Activated T-cell treated with anti-CD3 and anti-CD28 coated beads, Interleukin-2, amount 50 U/mL, for 1 hour (primary cell): ENCODE results near the gene MIS18A.
A peak's percentile ranks its signal among the peaks of the same experiment; 100 is the strongest.
"Not testable (repeated sequence)": the region's sequence is repeated elsewhere in the genome, so short reads cannot be mapped to it uniquely, and the experiment has no call there.

Source experiments
- DNase-seq: peaks from one replicate; pipeline ENCODE4 v3.0.0-alpha.2; 2020

The MIS18A gene

GRCh38 chr21:32278518-32279376, at the start of gene MIS18A:
Gene MIS18A (minus strand): TSS chr21:32279049. CDS start chr21:32279014, 35 bp downstream.
- DNase-seq = peak; percentile 99

- DNase-seq = no peak
These were observed 49.7 kb upstream of the MIS18A start for GRCh38 chr21:32328595-32328994.

- DNase-seq = no peak
These were observed 46.9 kb upstream of the MIS18A start for GRCh38 chr21:32325706-32326105.

- no peak for DNase-seq
These were observed 43.8 kb upstream of the MIS18A start for GRCh38 chr21:32322676-32323075.

GRCh38 chr21:32322103-32322502, 43.3 kb upstream of the MIS18A start:
- no peak for DNase-seq

GRCh38 chr21:32321480-32321879, 42.6 kb upstream of the MIS18A start:
- no peak for DNase-seq

GRCh38 chr21:32320726-32321125, 41.9 kb upstream of the MIS18A start:
- no peak for DNase-seq

GRCh38 chr21:32320059-32320458, 41.2 kb upstream of the MIS18A start:
- DNase-seq = no peak

GRCh38 chr21:32319012-32319411, 40.2 kb upstream of the MIS18A start:
- DNase-seq = no peak

- DNase-seq = no peak
These were observed 38.9 kb upstream of the MIS18A start for GRCh38 chr21:32317726-32318125.

- no peak for DNase-seq
These were observed 37.7 kb upstream of the MIS18A start for GRCh38 chr21:32316361-32317215.

GRCh38 chr21:32315511-32316281, 36.8 kb upstream of the MIS18A start:
- DNase-seq = no peak

GRCh38 chr21:32314806-32315205, 36.0 kb upstream of the MIS18A start:
- no peak for DNase-seq

GRCh38 chr21:32312976-32313375, 34.1 kb upstream of the MIS18A start:
- DNase-seq = no peak

- no peak for DNase-seq
These were observed 33.5 kb upstream of the MIS18A start for GRCh38 chr21:32312326-32312725.

GRCh38 chr21:32311621-32312020, 32.8 kb upstream of the MIS18A start:
- no peak for DNase-seq

- DNase-seq = not testable (repeated sequence)
These were observed 32.1 kb upstream of the MIS18A start for GRCh38 chr21:32310976-32311375.

GRCh38 chr21:32309906-32310460, 31.1 kb upstream of the MIS18A start:
- no peak for DNase-seq

- DNase-seq = no peak
These were observed 29.8 kb upstream of the MIS18A start for GRCh38 chr21:32308696-32309095.

GRCh38 chr21:32307706-32308105, 28.9 kb upstream of the MIS18A start:
- DNase-seq = no peak

GRCh38 chr21:32306021-32306780, 27.4 kb upstream of the MIS18A start:
- DNase-seq = no peak

GRCh38 chr21:32304998-32305397, 26.1 kb upstream of the MIS18A start:
- DNase-seq = no peak
